Caco-2 (cell line): ENCODE results near the gene PARVA. TPM values are rescaled to one million over a fixed set of nuclear protein-coding genes. Genes with fewer than 3 reads are reported as not detected.

ENCODE experiments used
- BruUV-seq: library from RNA; stranded (reverse); fragments of 400-500 nt; replicated peaks from 2 replicates; lab custom pipeline; 2021; lab: Mats Ljungman, UMichigan
- CTCF ChIA-PET: fragments of 300-600 bp; sonication (Branson Sonifier 250); formaldehyde crosslinking; loops from one replicate; lab custom pipeline; 2022; ENCODE audit warnings: antibody characterized with exemption; lab: Charles Lee
- POLR2A ChIA-PET: fragments of 300-600 bp; sonication (Branson Sonifier 250); formaldehyde crosslinking; loops from one replicate; lab custom pipeline; 2022; ENCODE audit warnings: antibody characterized with exemption; lab: Charles Lee
- DNase-seq, 2 experiments: peaks; one replicate each; pipeline versions ENCODE4 v3.0.0 to v3.0.0-alpha.2; 2020 to 2022
- H3K27me3 ChIP-seq: replicated peaks from 2 replicates; pipeline ENCODE4 v1.6.0; 2011; ENCODE audit warnings: low read length; ENCODE audit not compliant: control insufficient read depth, insufficient read depth
- H3K36me3 ChIP-seq: 2 replicates; pipeline ENCODE4 v1.5.1; 2011; ENCODE audit warnings: low read length; ENCODE audit not compliant: control insufficient read depth, insufficient read depth
- H3K4me1 ChIP-seq: fragments of 250-450 bp; sonication (Bioruptor Pico); 2 replicates; pipeline ENCODE4 v1.5.1; 2020; ENCODE audit warnings: mild to moderate bottlenecking
- H3K4me3 ChIP-seq: 2 replicates; pipeline ENCODE4 v1.5.1; 2011; ENCODE audit warnings: low read depth, mild to moderate bottlenecking, control low read depth, low read length
- H3K9me3 ChIP-seq: fragments of 250-450 bp; sonication (Bioruptor Pico); 2 replicates; pipeline ENCODE4 v1.5.1; 2020; ENCODE audit warnings: mild to moderate bottlenecking, moderate library complexity
- H3K27ac Mint-ChIP-seq: one replicate; pipeline ENCODE4 v1.8.0; 2022; ENCODE audit warnings: mixed read lengths; ENCODE audit not compliant: unreplicated experiment
- H3K27me3 Mint-ChIP-seq: one replicate; pipeline ENCODE4 v1.8.0; 2022; ENCODE audit warnings: mixed read lengths; ENCODE audit not compliant: insufficient read depth, unreplicated experiment
- H3K36me3 Mint-ChIP-seq: one replicate; pipeline ENCODE4 v1.8.0; 2022; ENCODE audit warnings: mild to moderate bottlenecking, mixed read lengths; ENCODE audit not compliant: insufficient read depth, unreplicated experiment
- H3K4me1 Mint-ChIP-seq: one replicate; pipeline ENCODE4 v1.8.0; 2022; ENCODE audit warnings: low read depth, mixed read lengths; ENCODE audit not compliant: unreplicated experiment
- H3K4me3 Mint-ChIP-seq: one replicate; pipeline ENCODE4 v1.8.0; 2022; ENCODE audit warnings: mild to moderate bottlenecking, moderate library complexity, mixed read lengths; ENCODE audit not compliant: unreplicated experiment
- H3K9me3 Mint-ChIP-seq: one replicate; pipeline ENCODE4 v1.8.0; 2022; ENCODE audit warnings: mixed read lengths; ENCODE audit not compliant: unreplicated experiment
- intact Hi-C: fragments of 100-400 bp; cut with micrococcal nuclease; formaldehyde crosslinking; loops from one replicate; pipeline ENCODE4 v1.10.0; 2022; ENCODE audit not compliant: unreplicated experiment
- total RNA-seq: library from RNA; stranded (reverse); gene quantifications from 2 replicates; pipeline ENCODE4 v1.2.3, GENCODE V29; 2022
- TF ChIP-seq, protein P1 (sequence below), 2 experiments: fragments of 200-600 bp in 1 of 2; IDR thresholded peaks; 1 replicate in 1 of 2; 2 replicates in 1 of 2; pipeline versions ENCODE4 v1.5.1 to v1.8.0; 2011 to 2022; ENCODE audit warnings: antibody characterized with exemption in 1 of 2, control low read depth in 1 of 2, inconsistent platforms in 1 of 2, low read depth in 1 of 2, low read length in 1 of 2, mild to moderate bottlenecking in 1 of 2, moderate library complexity in 1 of 2; ENCODE audit not compliant: insufficient read depth in 1 of 2, severe bottlenecking in 1 of 2, unreplicated experiment in 1 of 2

PARVA gene
- total RNA-seq, 1 experiment from 2014 or later, result 45.3 TPM

DNA sequence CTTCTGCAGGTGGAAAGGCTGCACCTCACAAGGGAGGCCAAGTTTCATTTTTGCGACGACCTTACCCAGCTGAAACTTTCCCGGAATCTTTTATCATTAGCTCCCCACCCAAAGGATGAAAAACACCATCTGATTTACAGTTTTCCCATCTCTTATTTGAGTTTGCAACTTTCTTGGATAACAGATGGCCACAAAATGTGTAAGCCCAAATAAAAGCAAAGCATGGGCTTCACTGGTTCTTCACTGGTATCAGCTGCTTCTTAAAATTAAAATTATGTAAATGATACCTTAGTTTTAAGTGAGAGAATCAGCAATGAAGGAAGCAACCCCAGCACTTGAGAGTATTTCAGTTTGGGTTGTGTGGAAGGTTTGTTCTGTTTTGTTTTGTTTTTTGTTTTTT, 55.8 kb downstream of the PARVA start:
- no peak for DNase-seq
- H3K4me3 Mint-ChIP-seq, result no peak overlapping the region
- H3K27me3 Mint-ChIP-seq, result no peaks in the 10 kb centered on the region
- Histone ChIP-seq H3K4me3 (no peak overlapping the region), H3K27me3 (no peaks in the 10 kb centered on the region), H3K4me1 (peaks cover 6% of the 10 kb centered on the region; the same call in 1 of the 2 replicates), H3K36me3 (no peaks in the 10 kb centered on the region), H3K9me3 (no peaks in the 10 kb centered on the region)
- BruUV-seq, result no TSS peak
- H3K9me3 Mint-ChIP-seq, result no peaks in the 10 kb centered on the region
- no peak overlapping the region for H3K27ac Mint-ChIP-seq
- TF ChIP-seq, protein P1, sequence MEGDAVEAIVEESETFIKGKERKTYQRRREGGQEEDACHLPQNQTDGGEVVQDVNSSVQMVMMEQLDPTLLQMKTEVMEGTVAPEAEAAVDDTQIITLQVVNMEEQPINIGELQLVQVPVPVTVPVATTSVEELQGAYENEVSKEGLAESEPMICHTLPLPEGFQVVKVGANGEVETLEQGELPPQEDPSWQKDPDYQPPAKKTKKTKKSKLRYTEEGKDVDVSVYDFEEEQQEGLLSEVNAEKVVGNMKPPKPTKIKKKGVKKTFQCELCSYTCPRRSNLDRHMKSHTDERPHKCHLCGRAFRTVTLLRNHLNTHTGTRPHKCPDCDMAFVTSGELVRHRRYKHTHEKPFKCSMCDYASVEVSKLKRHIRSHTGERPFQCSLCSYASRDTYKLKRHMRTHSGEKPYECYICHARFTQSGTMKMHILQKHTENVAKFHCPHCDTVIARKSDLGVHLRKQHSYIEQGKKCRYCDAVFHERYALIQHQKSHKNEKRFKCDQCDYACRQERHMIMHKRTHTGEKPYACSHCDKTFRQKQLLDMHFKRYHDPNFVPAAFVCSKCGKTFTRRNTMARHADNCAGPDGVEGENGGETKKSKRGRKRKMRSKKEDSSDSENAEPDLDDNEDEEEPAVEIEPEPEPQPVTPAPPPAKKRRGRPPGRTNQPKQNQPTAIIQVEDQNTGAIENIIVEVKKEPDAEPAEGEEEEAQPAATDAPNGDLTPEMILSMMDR (IDR thresholded peaks at IDR 0.05; ENCODE audit: insufficient read depth in 1 of 2, low read depth in 1 of 2, low read length in 1 of 2, severe bottlenecking in 1 of 2, unreplicated experiment in 1 of 2), result no peak
- H3K4me1 Mint-ChIP-seq, result peaks cover 8% of the 10 kb centered on the region
- intact Hi-C loops, result no loop called here
- no peaks in the 10 kb centered on the region for H3K36me3 Mint-ChIP-seq
- ChIA-PET POLR2A (interaction anchor here (0.6 kb wide), 2 partner anchors 178 to 367 kb away, joined by 3 to 5 read pairs; no protein-coding TSS in a partner anchor), CTCF (no interaction called here)

DNA sequence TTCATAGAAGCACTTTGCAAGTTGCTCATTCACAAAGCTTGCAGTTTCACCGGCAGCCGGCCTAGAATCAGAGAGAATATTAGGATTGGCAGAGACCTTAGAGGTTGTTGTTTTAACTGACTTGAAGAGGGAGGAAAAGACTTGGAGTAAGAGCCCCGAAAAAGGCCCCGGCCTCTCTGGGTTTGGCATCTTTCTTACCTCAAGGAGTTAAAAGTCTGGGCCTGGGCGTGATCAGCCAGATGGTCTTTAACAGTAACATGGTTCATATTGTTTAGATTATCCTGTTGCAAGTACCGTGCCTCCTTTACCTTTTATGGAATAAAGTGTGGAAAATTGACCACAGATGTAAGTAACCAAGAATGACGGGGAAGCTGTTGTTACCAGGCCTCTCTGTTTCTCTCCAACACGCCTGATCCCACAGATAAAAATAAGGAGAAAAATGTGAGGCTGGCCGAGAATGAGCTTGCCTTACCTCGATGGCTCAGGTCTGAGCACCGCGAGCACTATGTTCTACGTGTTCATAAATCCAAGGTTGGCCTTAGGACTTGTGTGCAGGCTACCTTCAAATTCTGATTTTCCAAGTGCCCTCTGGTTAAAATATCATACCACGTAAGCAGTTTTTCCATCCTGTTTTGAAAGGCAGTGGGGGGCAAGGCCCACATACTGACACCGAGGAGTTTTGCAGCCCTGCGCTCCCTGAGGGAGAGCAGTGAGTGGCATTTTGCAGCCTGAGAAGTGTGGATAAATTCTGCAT, 56.4 kb downstream of the PARVA start:
- H3K4me1 ChIP-seq, result peaks cover 6% of the 10 kb centered on the region; the same call in 1 of the 2 replicates
- Mint-ChIP-seq H3K27me3 (no peaks in the 10 kb centered on the region), H3K27ac (no peak overlapping the region), H3K4me1 (peaks cover 8% of the 10 kb centered on the region), H3K9me3 (no peaks in the 10 kb centered on the region), H3K36me3 (no peaks in the 10 kb centered on the region), H3K4me3 (no peak overlapping the region)
- intact Hi-C loops, result no loop called here
- ChIA-PET CTCF (no interaction called here), POLR2A (interaction anchor here (0.6 kb wide), 2 partner anchors 177 to 368 kb away, joined by 3 to 5 read pairs; no protein-coding TSS in a partner anchor)
- no peaks in the 10 kb centered on the region for H3K9me3 ChIP-seq
- no peaks in the 10 kb centered on the region for H3K27me3 ChIP-seq
- DNase-seq, result no peak
- no TSS peak for BruUV-seq
- no peaks in the 10 kb centered on the region for H3K36me3 ChIP-seq
- no peak overlapping the region for H3K4me3 ChIP-seq
- TF ChIP-seq, protein P1 (IDR thresholded peaks at IDR 0.05; ENCODE audit: insufficient read depth in 1 of 2, low read depth in 1 of 2, low read length in 1 of 2, severe bottlenecking in 1 of 2, unreplicated experiment in 1 of 2), result no peak

DNA sequence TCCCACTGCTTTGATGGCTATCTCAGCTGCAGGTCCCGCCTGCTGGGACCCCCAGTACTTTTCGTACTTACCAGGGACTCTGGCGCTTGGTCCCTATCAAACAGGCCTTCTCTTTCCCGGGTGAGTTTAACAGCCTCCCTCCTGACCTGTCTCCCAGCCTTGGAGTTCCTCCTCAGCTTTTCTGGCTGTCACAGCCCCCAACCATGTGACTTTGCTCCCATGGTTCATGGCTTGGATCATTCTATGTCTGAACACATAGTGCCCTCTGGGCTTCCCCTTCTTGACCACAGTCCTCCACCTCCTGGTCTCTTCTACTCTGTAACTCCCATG, 56.9 kb downstream of the PARVA start:
- POLR2A ChIA-PET, result no interaction called here
- intact Hi-C loops, result no loop called here
- H3K9me3 Mint-ChIP-seq, result peaks cover 2% of the 10 kb centered on the region
- H3K27ac Mint-ChIP-seq, result no peak overlapping the region
- DNase-seq, result no peak
- TF ChIP-seq, protein P1 (IDR thresholded peaks at IDR 0.05; ENCODE audit: insufficient read depth in 1 of 2, low read depth in 1 of 2, low read length in 1 of 2, severe bottlenecking in 1 of 2, unreplicated experiment in 1 of 2), result no peak
- no peaks in the 10 kb centered on the region for H3K36me3 Mint-ChIP-seq
- BruUV-seq, result no TSS peak
- peaks cover 8% of the 10 kb centered on the region for H3K4me1 Mint-ChIP-seq
- no peaks in the 10 kb centered on the region for H3K27me3 Mint-ChIP-seq
- peaks cover 5% of the 10 kb centered on the region; the same call in 1 of the 2 replicates for H3K4me1 ChIP-seq
- H3K9me3 ChIP-seq, result no peaks in the 10 kb centered on the region
- no peaks in the 10 kb centered on the region for H3K36me3 ChIP-seq
- H3K4me3 ChIP-seq, result no peak overlapping the region
- CTCF ChIA-PET, result no interaction called here
- H3K4me3 Mint-ChIP-seq, result no peak overlapping the region
- no peaks in the 10 kb centered on the region for H3K27me3 ChIP-seq
